ENCODE measurements around the gene STXBP5. TPM values are rescaled to one million over a fixed set of nuclear protein-coding genes. Genes with fewer than 3 reads are reported as not detected.

STXBP5 gene
- total and polyA plus RNA-seq, 9 of the 15 experiments (the other 6 are each of a cell fraction or from before 2014, with no cell fraction given), result 23.3 to 172 (median 71.5) TPM

DNA sequence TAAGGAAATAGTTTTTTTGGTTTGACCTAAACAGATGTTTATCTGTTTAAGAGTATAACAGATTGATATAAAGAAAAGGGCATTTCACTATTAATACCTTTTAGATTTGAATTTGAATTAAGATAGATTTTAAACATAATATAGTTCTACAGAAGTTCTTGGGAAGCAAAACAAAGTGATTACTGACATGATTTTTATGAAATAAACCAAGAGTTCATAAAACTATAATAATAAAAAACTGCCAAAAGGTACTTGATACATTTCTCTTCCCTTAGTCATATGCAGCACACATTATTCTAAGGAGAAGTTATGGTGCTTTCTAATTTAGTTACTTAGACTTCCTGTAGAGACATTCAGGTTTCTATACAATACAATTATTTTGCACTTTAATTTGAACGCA is 9.6 kb downstream of the STXBP5 start (continued):
- TF ChIP-seq, protein P1, sequence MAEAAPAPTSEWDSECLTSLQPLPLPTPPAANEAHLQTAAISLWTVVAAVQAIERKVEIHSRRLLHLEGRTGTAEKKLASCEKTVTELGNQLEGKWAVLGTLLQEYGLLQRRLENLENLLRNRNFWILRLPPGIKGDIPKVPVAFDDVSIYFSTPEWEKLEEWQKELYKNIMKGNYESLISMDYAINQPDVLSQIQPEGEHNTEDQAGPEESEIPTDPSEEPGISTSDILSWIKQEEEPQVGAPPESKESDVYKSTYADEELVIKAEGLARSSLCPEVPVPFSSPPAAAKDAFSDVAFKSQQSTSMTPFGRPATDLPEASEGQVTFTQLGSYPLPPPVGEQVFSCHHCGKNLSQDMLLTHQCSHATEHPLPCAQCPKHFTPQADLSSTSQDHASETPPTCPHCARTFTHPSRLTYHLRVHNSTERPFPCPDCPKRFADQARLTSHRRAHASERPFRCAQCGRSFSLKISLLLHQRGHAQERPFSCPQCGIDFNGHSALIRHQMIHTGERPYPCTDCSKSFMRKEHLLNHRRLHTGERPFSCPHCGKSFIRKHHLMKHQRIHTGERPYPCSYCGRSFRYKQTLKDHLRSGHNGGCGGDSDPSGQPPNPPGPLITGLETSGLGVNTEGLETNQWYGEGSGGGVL (CRISPR knock-in tag; IDR thresholded peaks at IDR 0.05), result no peak
- TF ChIP-seq FUS (optimal IDR thresholded peaks at IDR 0.05; ENCODE audit: low read depth, low read length) (peak; percentile 19), NELFE (IDR thresholded peaks at IDR 0.05; ENCODE audit: insufficient read depth, insufficient read length) (no peak), RBFOX2 (IDR thresholded peaks at IDR 0.05; ENCODE audit: low read depth, low read length) (peak; percentile 65)

- Histone ChIP-seq H3K9ac (ENCODE audit: insufficient read depth in 1 of 2, low read depth in 2 of 2, low read length in 2 of 2) (no peak overlapping the region), H3K4me3 (no peak overlapping the region), H3K9me1 (ENCODE audit: control insufficient read depth, insufficient read depth, low read length) (no peaks in the 10 kb centered on the region), H2AFZ (ENCODE audit: low read depth, low read length) (no peak overlapping the region), H3K36me3 (ENCODE audit: control insufficient read depth, insufficient read depth, low read length) (peaks cover 90% of the 10 kb centered on the region), H4K20me1 (replicated peaks; ENCODE audit: control insufficient read depth, insufficient read depth, low read length) (no peaks in the 10 kb centered on the region), H3K27me3 (ENCODE audit: control insufficient read depth in 2 of 2, insufficient read depth in 2 of 2, low read length in 2 of 2) (no peaks in the 10 kb centered on the region), H3K4me1 (replicated peaks in 1 of 2; ENCODE audit: control insufficient read depth in 2 of 2, insufficient read depth in 2 of 2, low read length in 2 of 2) (peaks cover 4 to 44% of the 10 kb centered on the region in 2 experiments; a peak in 4 of 5 replicates), H3K4me2 (ENCODE audit: insufficient read depth, low read length) (no peak overlapping the region), H3K9me3 (replicated peaks; ENCODE audit: control insufficient read depth, insufficient read depth, low read depth, low read length) (no peaks in the 10 kb centered on the region), H3K27ac (ENCODE audit: extremely low read depth, low read depth, low read length) (peak overlapping the region; percentile 12; the same call in 2 of the 3 replicates), H3K79me2 (ENCODE audit: control insufficient read depth, insufficient read depth, low read length) (peaks cover 100% of the 10 kb centered on the region)
- ATAC-seq (peak; percentile 6; the same call in 1 of the 3 replicates), FAIRE-seq (no peak), DNase-seq (ENCODE audit: extremely low read depth in 1 of 4, low spot score in 3 of 4) (no peak)
- BruUV-seq (replicated peaks), result TSS peak; percentile 1
- in situ Hi-C loops (cut with MboI) (loop anchor here (25.0 kb wide), 1 partner anchor 327 kb away; no protein-coding TSS in a partner anchor), intact Hi-C loops (cut with micrococcal nuclease) (no loop called here)
- CTCF ChIA-PET (ENCODE audit: low intra/inter-chr PET ratio), result no interaction called here
- WGBS (ENCODE audit: insufficient coverage, low coverage, missing lambda C conversion rate), result 78% methylated on average over 6 of the region's 6 CpGs
- POLR2A ChIA-PET, result interaction anchor here (0.6 to 2.7 kb wide), 11 partner anchors 8 to 359 kb away, joined by 3 to 18 read pairs (median 3); partner anchors contain the start of gene STXBP5
- TF ChIP-seq HBP1 (CRISPR knock-in tag; IDR thresholded peaks at IDR 0.05), result peak; percentile 6; the same call in 1 of the 2 replicates
- no peak for TF ChIP-seq NFYB (IDR thresholded peaks at IDR 0.05; ENCODE audit: extremely low read depth, insufficient read length)
- no peak for TF ChIP-seq WHSC1 (IDR thresholded peaks at IDR 0.05; ENCODE audit: low read length)
- TF ChIP-seq ILF3 (IDR thresholded peaks at IDR 0.05; ENCODE audit: borderline replicate concordance), result 0 out of 2 replicates have a peak, but pooled peaks have one; percentile 56
- TF ChIP-seq ZNF184 (CRISPR knock-in tag; IDR thresholded peaks at IDR 0.05), result no peak
- no peak for TF ChIP-seq KHSRP (IDR thresholded peaks at IDR 0.05)
- no peak for TF ChIP-seq SIN3B (IDR thresholded peaks at IDR 0.05; ENCODE audit: low read depth)
- peak; percentile 39 for TF ChIP-seq POLR2B (IDR thresholded peaks at IDR 0.05; ENCODE audit: low read depth, partially characterized antibody)
- no peak for TF ChIP-seq NEUROD1 (IDR thresholded peaks at IDR 0.05; ENCODE audit: borderline replicate concordance, low read depth, low read length, partially characterized antibody)
- peak; percentile 53; the same call in 1 of the 2 replicates for TF ChIP-seq PML (IDR thresholded peaks at IDR 0.05; ENCODE audit: low read length)
These were observed 10.3 kb downstream of the STXBP5 start for GRCh38 chr6:147214248-147215227.

All from K562 (cell line).